GM21381 (cell line): ENCODE measurements around the gene TP53TG3.
"Not testable (repeated sequence)": the region's sequence is repeated elsewhere in the genome, so short reads cannot be mapped to it uniquely, and the experiment has no call there.

Source experiments
- ATAC-seq: cut with Tn5 transposase; IDR thresholded peaks from one replicate; pipeline ENCODE4 v1.9.1; 2021; ENCODE audit warnings: mild to moderate bottlenecking, moderate library complexity; ENCODE audit not compliant: unreplicated experiment

TP53TG3 gene, protein sequence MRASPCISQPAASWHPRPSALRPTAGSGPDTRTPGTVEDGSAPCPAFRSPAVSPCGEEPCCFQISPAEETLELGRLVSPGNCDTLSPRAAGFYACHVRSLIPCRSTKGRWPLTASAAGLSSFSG

DNA sequence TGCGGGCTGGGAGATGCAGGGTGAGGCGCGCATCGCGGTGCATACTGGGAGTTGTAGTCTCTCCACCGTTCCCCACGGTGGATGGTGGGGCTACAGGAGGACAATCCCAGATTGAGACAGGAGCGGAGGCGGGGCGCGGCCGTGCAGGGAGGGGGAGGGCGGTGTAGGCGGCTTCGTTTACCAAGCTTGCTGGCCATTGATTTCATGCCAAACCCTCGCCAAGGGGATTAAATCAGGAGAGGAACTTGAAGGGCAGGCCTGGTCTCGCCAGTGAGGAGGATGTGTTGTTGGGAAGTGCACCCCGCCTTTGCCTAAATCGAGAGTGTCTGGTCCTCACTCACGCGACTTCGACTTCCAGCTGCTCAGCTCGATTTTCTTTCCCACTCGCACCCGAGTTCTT, at the start of gene TP53TG3:
Gene TP53TG3, minus strand, starts transcription at position 101 of the 400 bp plus-strand sequence. Its CDS starts 68 bp downstream, at position 33.
- not testable (repeated sequence) for ATAC-seq

DNA sequence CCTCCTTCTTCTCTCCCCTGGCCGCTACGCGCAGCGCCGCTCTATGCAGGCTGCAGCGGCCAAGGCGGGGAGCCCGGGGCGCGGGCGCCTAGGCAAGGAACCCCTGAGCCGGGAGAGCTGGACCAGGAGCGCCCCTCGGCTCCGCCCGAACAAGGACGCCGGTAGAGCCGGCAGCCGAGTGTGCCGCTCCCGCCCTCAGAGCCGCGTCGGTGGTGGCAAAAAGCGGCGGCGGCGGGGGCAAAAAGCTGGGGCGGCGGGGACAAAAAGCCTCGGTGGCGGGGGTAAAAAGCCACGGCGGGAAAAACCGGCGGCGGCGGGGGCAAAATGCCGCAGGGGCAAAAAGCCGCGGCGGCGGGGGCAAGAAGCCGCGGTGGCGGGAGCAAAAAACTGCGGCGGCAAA, 25.1 kb downstream of the TP53TG3 start:
- ATAC-seq: not testable (repeated sequence)

DNA sequence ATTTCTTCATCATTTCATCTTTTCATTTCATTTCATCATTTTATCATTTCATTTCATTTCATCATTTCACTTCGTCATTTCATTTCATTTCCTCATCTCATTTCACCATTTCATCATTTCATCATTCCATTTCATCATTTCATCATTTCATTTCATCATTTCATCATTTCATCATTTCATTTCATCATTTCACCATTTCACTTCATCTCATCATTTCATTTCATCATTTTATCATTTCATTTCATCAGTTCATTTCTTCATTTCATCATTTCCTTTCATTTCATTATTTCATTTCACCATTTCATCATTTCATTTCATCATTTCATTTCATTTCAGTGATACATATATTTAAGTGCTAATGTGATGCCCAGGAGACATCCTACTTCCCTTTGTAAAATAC, 28.4 kb downstream of the TP53TG3 start:
- not testable (repeated sequence) for ATAC-seq

DNA sequence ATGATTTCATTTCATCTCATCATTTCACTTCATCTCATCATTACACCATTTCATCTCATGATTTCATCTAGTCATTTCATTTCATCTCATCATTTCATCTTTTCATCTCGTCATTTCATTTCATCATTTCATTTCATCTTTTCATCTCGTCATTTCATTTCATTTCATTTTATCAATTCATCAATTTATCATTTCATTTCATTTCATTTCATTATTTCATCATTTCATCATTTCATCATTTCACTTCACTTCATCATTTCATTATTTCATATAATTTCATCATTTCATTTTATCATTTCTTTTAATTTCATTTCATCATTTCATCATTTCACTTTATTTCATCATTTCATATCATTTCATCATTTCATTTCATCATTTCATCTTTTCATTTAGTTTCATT, 29.2 kb downstream of the TP53TG3 start:
- not testable (repeated sequence) for ATAC-seq

DNA sequence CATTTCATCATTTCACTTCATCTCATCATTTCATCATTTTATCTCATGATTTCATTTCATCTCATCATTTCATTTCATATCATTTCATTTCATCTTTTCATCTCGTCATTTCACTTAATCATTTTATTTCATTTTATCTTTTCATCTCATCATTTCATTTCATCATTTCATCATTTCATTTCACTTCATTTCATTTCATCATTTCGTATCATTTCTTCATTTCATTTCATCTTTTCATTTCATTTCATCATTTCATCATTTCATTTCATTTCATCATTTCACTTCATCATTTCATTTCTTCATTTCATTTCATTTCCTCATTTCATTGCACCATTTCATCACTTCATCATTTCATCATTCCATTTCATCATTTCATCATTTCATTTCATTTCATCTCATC, 29.8 kb downstream of the TP53TG3 start:
- ATAC-seq: not testable (repeated sequence)

DNA sequence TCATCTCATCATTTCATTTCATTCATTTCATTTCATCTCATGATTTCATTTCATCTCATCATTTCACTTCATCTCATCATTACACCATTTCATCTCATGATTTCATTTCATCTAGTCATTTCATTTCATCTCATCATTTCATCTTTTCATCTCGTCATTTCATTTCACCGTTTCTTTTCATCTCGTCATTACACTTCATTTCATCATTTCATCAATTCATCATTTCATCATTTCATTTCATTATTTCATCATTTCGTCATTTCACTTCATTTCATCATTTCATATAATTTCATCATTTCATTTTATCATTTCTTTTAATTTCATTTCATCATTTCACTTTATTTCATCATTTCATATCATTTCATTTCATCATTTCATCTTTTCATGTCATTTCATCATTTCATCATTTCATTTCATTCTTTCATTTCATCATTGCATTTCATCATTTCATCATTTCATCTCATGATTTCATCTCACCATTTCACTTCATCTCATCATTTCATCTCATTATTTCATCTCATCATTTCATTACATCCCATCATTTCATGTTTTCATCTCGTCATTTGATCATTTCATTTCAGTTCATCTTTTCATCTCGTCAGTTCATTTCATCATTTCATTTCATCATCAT, 30.6 kb downstream of the TP53TG3 start:
- ATAC-seq: not testable (repeated sequence)

DNA sequence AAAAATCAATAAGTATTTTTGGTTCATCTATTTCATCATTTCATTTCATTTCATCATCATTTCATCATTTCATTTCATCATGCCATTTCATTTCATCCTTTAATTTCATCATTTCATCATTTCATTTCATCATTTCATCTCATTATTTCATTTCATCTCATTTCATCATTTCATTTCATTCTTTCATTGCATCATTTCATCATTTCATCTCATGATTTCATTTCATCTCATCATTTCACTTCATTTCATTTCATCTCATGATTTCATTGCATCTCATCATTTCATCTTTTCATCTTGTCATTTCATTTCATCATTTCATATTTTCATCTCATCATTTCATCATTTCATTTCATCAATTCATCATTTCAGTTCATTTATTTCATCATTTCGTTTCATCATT, 31.2 kb downstream of the TP53TG3 start:
- not testable (repeated sequence) for ATAC-seq

DNA sequence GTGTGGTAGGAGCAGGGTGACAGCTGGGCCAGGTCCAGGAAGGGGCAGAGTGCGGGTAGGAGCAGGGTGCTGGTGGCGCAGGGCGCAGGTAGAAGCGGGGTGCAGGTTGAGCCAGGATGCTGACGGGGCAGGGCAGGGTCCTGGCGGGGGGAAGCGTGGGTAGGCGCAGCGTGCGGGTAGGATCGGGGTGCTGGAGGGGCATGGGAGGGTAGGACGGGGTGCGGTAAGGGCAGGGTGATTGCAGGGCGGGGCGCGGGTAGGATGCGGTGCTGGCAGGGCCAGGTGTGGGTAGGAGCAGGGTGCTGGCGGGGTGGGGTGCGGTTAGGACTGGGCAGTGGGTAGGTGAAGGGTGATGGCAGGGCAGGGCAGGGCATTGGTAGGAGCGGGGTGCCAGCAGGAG, 38.4 kb downstream of the TP53TG3 start:
- not testable (repeated sequence) for ATAC-seq

DNA sequence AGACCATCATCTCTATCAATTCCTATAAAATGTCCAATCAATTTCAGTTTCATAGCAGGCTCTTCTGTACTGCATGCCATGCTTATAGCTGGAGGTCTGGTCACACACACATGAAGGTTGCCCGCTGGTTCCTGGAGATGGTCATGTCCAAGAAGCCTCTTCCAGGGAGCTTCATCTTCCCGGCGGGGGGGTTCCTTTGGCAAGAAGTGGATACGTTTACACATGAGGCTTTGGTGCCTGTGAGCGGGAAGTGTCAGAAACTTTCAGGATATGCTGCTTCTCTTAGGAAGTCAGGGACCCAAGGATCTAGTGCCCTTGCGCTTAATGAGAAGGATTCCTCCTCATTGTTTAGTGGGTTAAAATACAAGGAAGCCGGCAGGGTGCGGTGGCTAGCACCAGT, 43.9 kb downstream of the TP53TG3 start:
- not testable (repeated sequence) for ATAC-seq
